Measurements from ENCODE around the gene SHF.

SHF gene

GRCh38 chr15:45198337-45199135 lies 10.8 kb upstream of the SHF start:
- peak; percentile 90 for DNase-seq

GRCh38 chr15:45197512-45197911 lies 9.7 kb upstream of the SHF start:
- DNase-seq, result no peak

- DNase-seq, result no peak
Measured at GRCh38 chr15:45187578-45187893, 230 bp downstream of the SHF start.

- no peak for DNase-seq
Measured at GRCh38 chr15:45186771-45187577, 792 bp downstream of the SHF start.

GRCh38 chr15:45185903-45186770 lies 1.6 kb downstream of the SHF start:
- no peak for DNase-seq

- DNase-seq, result no peak
Measured at GRCh38 chr15:45185069-45185779, 2.5 kb downstream of the SHF start.

GRCh38 chr15:45184562-45185041 lies 3.2 kb downstream of the SHF start:
- DNase-seq, result no peak

- DNase-seq, result no peak
Measured at GRCh38 chr15:45183511-45183910, 4.3 kb downstream of the SHF start.

- DNase-seq, result no peak
Measured at GRCh38 chr15:45182996-45183395, 4.8 kb downstream of the SHF start.

GRCh38 chr15:45181491-45182285 lies 6.1 kb downstream of the SHF start:
- DNase-seq, result no peak

- DNase-seq, result no peak
Measured at GRCh38 chr15:45180648-45181436, 6.9 kb downstream of the SHF start.

GRCh38 chr15:45180201-45180600 lies 7.6 kb downstream of the SHF start:
- DNase-seq, result no peak

GRCh38 chr15:45179221-45179985 lies 8.4 kb downstream of the SHF start:
- DNase-seq, result no peak

- no peak for DNase-seq
Measured at GRCh38 chr15:45177285-45177684, 10.5 kb downstream of the SHF start.

GRCh38 chr15:45174577-45174976 lies 13.2 kb downstream of the SHF start:
- no peak for DNase-seq

- no peak for DNase-seq
Measured at GRCh38 chr15:45174069-45174468, 13.7 kb downstream of the SHF start.

GRCh38 chr15:45171912-45172311 lies 15.9 kb downstream of the SHF start:
- DNase-seq, result no peak

- no peak for DNase-seq
Measured at GRCh38 chr15:45169608-45170480, 17.9 kb downstream of the SHF start.
